ENCODE results near the gene KCNH1.

GRCh38 chr1:211158866-211159265 is 24.9 kb upstream of the KCNH1 start:
- TF ChIP-seq RAD21 (IDR thresholded peaks at IDR 0.05; ENCODE audit: low read depth) (no peak), EGR1 (IDR thresholded peaks at IDR 0.05) (no peak), NFIC (IDR thresholded peaks at IDR 0.05) (no peak), CEBPB (IDR thresholded peaks at IDR 0.05) (no peak)
- TF ChIP-seq, protein P1, sequence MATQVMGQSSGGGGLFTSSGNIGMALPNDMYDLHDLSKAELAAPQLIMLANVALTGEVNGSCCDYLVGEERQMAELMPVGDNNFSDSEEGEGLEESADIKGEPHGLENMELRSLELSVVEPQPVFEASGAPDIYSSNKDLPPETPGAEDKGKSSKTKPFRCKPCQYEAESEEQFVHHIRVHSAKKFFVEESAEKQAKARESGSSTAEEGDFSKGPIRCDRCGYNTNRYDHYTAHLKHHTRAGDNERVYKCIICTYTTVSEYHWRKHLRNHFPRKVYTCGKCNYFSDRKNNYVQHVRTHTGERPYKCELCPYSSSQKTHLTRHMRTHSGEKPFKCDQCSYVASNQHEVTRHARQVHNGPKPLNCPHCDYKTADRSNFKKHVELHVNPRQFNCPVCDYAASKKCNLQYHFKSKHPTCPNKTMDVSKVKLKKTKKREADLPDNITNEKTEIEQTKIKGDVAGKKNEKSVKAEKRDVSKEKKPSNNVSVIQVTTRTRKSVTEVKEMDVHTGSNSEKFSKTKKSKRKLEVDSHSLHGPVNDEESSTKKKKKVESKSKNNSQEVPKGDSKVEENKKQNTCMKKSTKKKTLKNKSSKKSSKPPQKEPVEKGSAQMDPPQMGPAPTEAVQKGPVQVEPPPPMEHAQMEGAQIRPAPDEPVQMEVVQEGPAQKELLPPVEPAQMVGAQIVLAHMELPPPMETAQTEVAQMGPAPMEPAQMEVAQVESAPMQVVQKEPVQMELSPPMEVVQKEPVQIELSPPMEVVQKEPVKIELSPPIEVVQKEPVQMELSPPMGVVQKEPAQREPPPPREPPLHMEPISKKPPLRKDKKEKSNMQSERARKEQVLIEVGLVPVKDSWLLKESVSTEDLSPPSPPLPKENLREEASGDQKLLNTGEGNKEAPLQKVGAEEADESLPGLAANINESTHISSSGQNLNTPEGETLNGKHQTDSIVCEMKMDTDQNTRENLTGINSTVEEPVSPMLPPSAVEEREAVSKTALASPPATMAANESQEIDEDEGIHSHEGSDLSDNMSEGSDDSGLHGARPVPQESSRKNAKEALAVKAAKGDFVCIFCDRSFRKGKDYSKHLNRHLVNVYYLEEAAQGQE (IDR thresholded peaks at IDR 0.05; ENCODE audit: low read depth) = no peak
